Esophagus squamous epithelium (tissue), 4 donors: Measurements from ENCODE around the gene FGF14.

Experiments used
- POLR2A ChIP-seq, 4 donors: fragments of 450-650 bp; IDR thresholded peaks; one replicate each; pipeline ENCODE4 v1.6.1; 2017; ENCODE audit warnings: antibody characterized with exemption in 4 of 4, mild to moderate bottlenecking in 4 of 4, moderate library complexity in 3 of 4
- TF ChIP-seq, protein P1 (sequence below), 6 experiments: fragments of 450-650 bp in 4 of 6; fragments of 200-600 bp in 2 of 6; sonication (generic) in 2 of 6; IDR thresholded peaks; one replicate each; pipeline ENCODE4 v1.5.1; 2016 to 2019; ENCODE audit warnings: antibody characterized with exemption in 6 of 6, mild to moderate bottlenecking in 4 of 6, moderate library complexity in 4 of 6

DNA sequence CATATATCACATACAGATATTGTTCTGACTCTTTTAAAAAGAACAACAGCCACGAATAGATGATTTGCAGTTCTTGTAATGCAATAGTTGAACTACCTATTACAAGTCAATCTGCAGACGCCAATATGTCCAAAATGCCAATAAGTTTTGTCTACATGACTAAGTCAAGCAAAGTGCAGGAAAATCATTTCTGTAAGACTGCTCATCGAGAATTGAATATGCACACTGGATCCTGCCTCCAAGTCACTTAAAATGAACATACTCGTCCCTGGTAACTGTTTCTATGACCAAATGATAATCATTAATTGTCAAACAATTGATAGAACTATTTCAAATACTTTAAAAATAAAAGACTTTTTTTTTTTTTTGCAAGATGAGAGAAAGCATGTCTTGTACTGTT, 573.7 kb downstream of the FGF14 start:
- TF ChIP-seq, protein P1, sequence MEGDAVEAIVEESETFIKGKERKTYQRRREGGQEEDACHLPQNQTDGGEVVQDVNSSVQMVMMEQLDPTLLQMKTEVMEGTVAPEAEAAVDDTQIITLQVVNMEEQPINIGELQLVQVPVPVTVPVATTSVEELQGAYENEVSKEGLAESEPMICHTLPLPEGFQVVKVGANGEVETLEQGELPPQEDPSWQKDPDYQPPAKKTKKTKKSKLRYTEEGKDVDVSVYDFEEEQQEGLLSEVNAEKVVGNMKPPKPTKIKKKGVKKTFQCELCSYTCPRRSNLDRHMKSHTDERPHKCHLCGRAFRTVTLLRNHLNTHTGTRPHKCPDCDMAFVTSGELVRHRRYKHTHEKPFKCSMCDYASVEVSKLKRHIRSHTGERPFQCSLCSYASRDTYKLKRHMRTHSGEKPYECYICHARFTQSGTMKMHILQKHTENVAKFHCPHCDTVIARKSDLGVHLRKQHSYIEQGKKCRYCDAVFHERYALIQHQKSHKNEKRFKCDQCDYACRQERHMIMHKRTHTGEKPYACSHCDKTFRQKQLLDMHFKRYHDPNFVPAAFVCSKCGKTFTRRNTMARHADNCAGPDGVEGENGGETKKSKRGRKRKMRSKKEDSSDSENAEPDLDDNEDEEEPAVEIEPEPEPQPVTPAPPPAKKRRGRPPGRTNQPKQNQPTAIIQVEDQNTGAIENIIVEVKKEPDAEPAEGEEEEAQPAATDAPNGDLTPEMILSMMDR (IDR thresholded peaks at IDR 0.05) = no peak
- TF ChIP-seq POLR2A (IDR thresholded peaks at IDR 0.05) = no peak
